Naive B cell (primary cell): Measurements from ENCODE around the gene COL13A1. TPM values are rescaled to one million over a fixed set of nuclear protein-coding genes. Genes with fewer than 3 reads are reported as not detected.

Source experiments
- ATAC-seq, 2 donors: fragments of 150-1000 bp; cut with Tn5 transposase; 2 replicates each; pipeline ENCODE4 v1.10.0; 2021; ENCODE audit warnings: low read depth in 2 of 2, mild to moderate bottlenecking in 2 of 2, moderate library complexity in 2 of 2
- DNase-seq: peaks from one replicate; pipeline ENCODE4 v3.0.0; 2022
- H3K27ac Mint-ChIP-seq, 6 donors: one replicate each; pipeline ENCODE4 v1.8.0; 2020 to 2022; ENCODE audit warnings: mild to moderate bottlenecking in 6 of 6, mixed read lengths in 6 of 6, moderate library complexity in 5 of 6, inconsistent platforms in 2 of 6
- H3K27me3 Mint-ChIP-seq, 3 donors: one replicate each; pipeline ENCODE4 v1.8.0; 2021 to 2022; ENCODE audit warnings: mixed read lengths in 3 of 3, mild to moderate bottlenecking in 1 of 3
- H3K36me3 Mint-ChIP-seq, 2 donors: one replicate each; pipeline ENCODE4 v1.8.0; 2020 to 2022; ENCODE audit warnings: mixed read lengths in 2 of 2, inconsistent platforms in 1 of 2, mild to moderate bottlenecking in 1 of 2
- H3K4me1 Mint-ChIP-seq, 3 donors: one replicate each; pipeline ENCODE4 v1.8.0; 2020 to 2022; ENCODE audit warnings: mixed read lengths in 3 of 3, inconsistent platforms in 1 of 3, mild to moderate bottlenecking in 1 of 3, moderate library complexity in 1 of 3
- H3K4me3 Mint-ChIP-seq, 8 donors: one replicate each; pipeline ENCODE4 v1.8.0; 2020 to 2022; ENCODE audit warnings: mild to moderate bottlenecking in 8 of 8, mixed read lengths in 8 of 8, moderate library complexity in 8 of 8, inconsistent platforms in 2 of 8
- H3K9me3 Mint-ChIP-seq, 7 donors: one replicate each; pipeline ENCODE4 v1.8.0; 2020 to 2022; ENCODE audit warnings: mixed read lengths in 7 of 7, mild to moderate bottlenecking in 5 of 7, inconsistent platforms in 2 of 7, moderate library complexity in 1 of 7
- polyA plus RNA-seq, 6 donors: library from polyadenylated mRNA; unstranded; fragments of 300-500 nt; fragmentation: Illumina TruSeq; gene quantifications; one replicate each; pipeline ENCODE4 v1.2.3, GENCODE V29; 2021; ENCODE audit warnings: low read depth in 6 of 6

Gene COL13A1
- polyA plus RNA-seq, 6 donors from 2014 or later: not detected

GRCh38 chr10:69896606-69897231, 95.0 kb downstream of the COL13A1 start:
- H3K36me3 Mint-ChIP-seq: no peaks in the 10 kb centered on the region
- peak overlapping the region in 1 of 8 donors; percentile 57 for H3K4me3 Mint-ChIP-seq
- H3K9me3 Mint-ChIP-seq: no peaks in the 10 kb centered on the region
- DNase-seq: no peak
- peak overlapping the region in 1 of 6 donors; percentile 31 for H3K27ac Mint-ChIP-seq
- no peaks in the 10 kb centered on the region for H3K27me3 Mint-ChIP-seq
- no peak for ATAC-seq
- H3K4me1 Mint-ChIP-seq: no peaks in the 10 kb centered on the region

GRCh38 chr10:69897432-69897831, 95.7 kb downstream of the COL13A1 start:
- no peaks in the 10 kb centered on the region for H3K27me3 Mint-ChIP-seq
- no peaks in the 10 kb centered on the region for H3K36me3 Mint-ChIP-seq
- no peak overlapping the region for H3K27ac Mint-ChIP-seq
- H3K4me3 Mint-ChIP-seq: no peak overlapping the region
- H3K4me1 Mint-ChIP-seq: no peaks in the 10 kb centered on the region
- H3K9me3 Mint-ChIP-seq: no peaks in the 10 kb centered on the region
- ATAC-seq (no peak), DNase-seq (no peak)

GRCh38 chr10:69897999-69898398, 96.3 kb downstream of the COL13A1 start:
- DNase-seq (no peak), ATAC-seq (no peak)
- H3K27me3 Mint-ChIP-seq: no peaks in the 10 kb centered on the region
- H3K4me3 Mint-ChIP-seq: no peak overlapping the region
- no peak overlapping the region for H3K27ac Mint-ChIP-seq
- H3K4me1 Mint-ChIP-seq: no peaks in the 10 kb centered on the region
- no peaks in the 10 kb centered on the region for H3K9me3 Mint-ChIP-seq
- no peaks in the 10 kb centered on the region for H3K36me3 Mint-ChIP-seq

GRCh38 chr10:69898524-69898923, 96.8 kb downstream of the COL13A1 start:
- Mint-ChIP-seq H3K36me3 (no peaks in the 10 kb centered on the region), H3K27me3 (peaks cover 0 to 2% (median 0%) of the 10 kb centered on the region in 3 donors), H3K4me3 (no peak overlapping the region), H3K27ac (no peak overlapping the region), H3K9me3 (no peaks in the 10 kb centered on the region), H3K4me1 (no peaks in the 10 kb centered on the region)
- DNase-seq (no peak), ATAC-seq (no peak)

GRCh38 chr10:69898941-69899340, 97.2 kb downstream of the COL13A1 start:
- Mint-ChIP-seq H3K27ac (no peak overlapping the region), H3K9me3 (no peaks in the 10 kb centered on the region), H3K27me3 (peaks cover 0 to 6% (median 0%) of the 10 kb centered on the region in 3 donors), H3K4me3 (no peak overlapping the region), H3K4me1 (no peaks in the 10 kb centered on the region), H3K36me3 (no peaks in the 10 kb centered on the region)
- DNase-seq: no peak
- no peak for ATAC-seq

GRCh38 chr10:69899727-69900595, 98.3 kb downstream of the COL13A1 start:
- no peaks in the 10 kb centered on the region for H3K4me1 Mint-ChIP-seq
- H3K27me3 Mint-ChIP-seq: peaks cover 0 to 6% (median 0%) of the 10 kb centered on the region in 3 donors
- no peaks in the 10 kb centered on the region for H3K9me3 Mint-ChIP-seq
- DNase-seq (no peak), ATAC-seq (no peak)
- no peak overlapping the region for H3K27ac Mint-ChIP-seq
- no peak overlapping the region for H3K4me3 Mint-ChIP-seq
- no peaks in the 10 kb centered on the region for H3K36me3 Mint-ChIP-seq

GRCh38 chr10:69901022-69901421, 99.3 kb downstream of the COL13A1 start:
- Mint-ChIP-seq H3K36me3 (no peaks in the 10 kb centered on the region), H3K9me3 (peaks cover 0 to 4% (median 0%) of the 10 kb centered on the region in 7 donors), H3K4me1 (no peaks in the 10 kb centered on the region), H3K27me3 (peaks cover 0 to 8% (median 6%) of the 10 kb centered on the region in 3 donors), H3K27ac (no peak overlapping the region), H3K4me3 (no peak overlapping the region)
- ATAC-seq (no peak), DNase-seq (no peak)

- DNase-seq (no peak), ATAC-seq (no peak)
- no peaks in the 10 kb centered on the region for H3K36me3 Mint-ChIP-seq
- peaks cover 0 to 4% (median 0%) of the 10 kb centered on the region in 7 donors for H3K9me3 Mint-ChIP-seq
- no peak overlapping the region for H3K27ac Mint-ChIP-seq
- peak overlapping the region in 1 of 8 donors; percentile 41 for H3K4me3 Mint-ChIP-seq
- H3K27me3 Mint-ChIP-seq: peaks cover 0 to 8% (median 6%) of the 10 kb centered on the region in 3 donors
- no peaks in the 10 kb centered on the region for H3K4me1 Mint-ChIP-seq
Measured at GRCh38 chr10:69901628-69902505, 100.2 kb downstream of the COL13A1 start.

GRCh38 chr10:69902835-69903535, 101.3 kb downstream of the COL13A1 start:
- Mint-ChIP-seq H3K4me1 (no peaks in the 10 kb centered on the region), H3K27me3 (peaks cover 0 to 17% (median 6%) of the 10 kb centered on the region in 3 donors), H3K4me3 (no peak overlapping the region), H3K36me3 (no peaks in the 10 kb centered on the region), H3K27ac (peak overlapping the region in 1 of 6 donors; percentile 80), H3K9me3 (peaks cover 0 to 5% (median 0%) of the 10 kb centered on the region in 7 donors)
- no peak for DNase-seq
- no peak for ATAC-seq

- peaks cover 0 to 25% (median 6%) of the 10 kb centered on the region in 3 donors for H3K27me3 Mint-ChIP-seq
Measured at GRCh38 chr10:69904533-69904932, 102.8 kb downstream of the COL13A1 start.

GRCh38 chr10:69906425-69906824, 104.7 kb downstream of the COL13A1 start:
- Mint-ChIP-seq H3K36me3 (no peaks in the 10 kb centered on the region), H3K9me3 (peaks cover 0 to 9% (median 0%) of the 10 kb centered on the region in 7 donors), H3K4me1 (no peaks in the 10 kb centered on the region), H3K4me3 (no peak overlapping the region), H3K27me3 (peaks cover 0 to 27% (median 6%) of the 10 kb centered on the region in 3 donors), H3K27ac (no peak overlapping the region)
- ATAC-seq (no peak), DNase-seq (no peak)

More at GRCh38 chr10:69904533-69904932, 102.8 kb downstream of the COL13A1 start:
- no peaks in the 10 kb centered on the region for H3K4me1 Mint-ChIP-seq
- DNase-seq: no peak
- no peaks in the 10 kb centered on the region for H3K36me3 Mint-ChIP-seq
- ATAC-seq: no peak
- no peak overlapping the region for H3K4me3 Mint-ChIP-seq
- no peak overlapping the region for H3K27ac Mint-ChIP-seq
- H3K9me3 Mint-ChIP-seq: peaks cover 0 to 9% (median 0%) of the 10 kb centered on the region in 7 donors

- Mint-ChIP-seq H3K36me3 (no peaks in the 10 kb centered on the region), H3K4me3 (no peak overlapping the region), H3K27me3 (peaks cover 0 to 30% (median 6%) of the 10 kb centered on the region in 3 donors), H3K9me3 (peaks cover 0 to 9% (median 0%) of the 10 kb centered on the region in 7 donors), H3K27ac (no peak overlapping the region), H3K4me1 (no peaks in the 10 kb centered on the region)
- ATAC-seq (no peak), DNase-seq (no peak)
Measured at GRCh38 chr10:69907517-69907916, 105.8 kb downstream of the COL13A1 start.

GRCh38 chr10:69908124-69908523, 106.4 kb downstream of the COL13A1 start:
- peaks cover 0 to 36% (median 6%) of the 10 kb centered on the region in 3 donors for H3K27me3 Mint-ChIP-seq
- ATAC-seq (no peak), DNase-seq (no peak)
- no peak overlapping the region for H3K4me3 Mint-ChIP-seq
- H3K9me3 Mint-ChIP-seq: peaks cover 0 to 9% (median 0%) of the 10 kb centered on the region in 7 donors
- no peaks in the 10 kb centered on the region for H3K4me1 Mint-ChIP-seq
- H3K27ac Mint-ChIP-seq: no peak overlapping the region
- no peaks in the 10 kb centered on the region for H3K36me3 Mint-ChIP-seq
